Effector memory CD4-positive, alpha-beta T cell (primary cell): ENCODE measurements around the gene PLXNA4.

Experiments used
- DNase-seq, 3 donors: peaks; one replicate each; pipeline ENCODE4 v3.0.0-alpha.2; 2020
- H3K27ac ChIP-seq: 2 replicates; pipeline ENCODE4 v1.7.0; 2013; ENCODE audit warnings: mild to moderate bottlenecking, low read length, moderate library complexity; ENCODE audit not compliant: insufficient read depth, poor library complexity, severe bottlenecking
- H3K27me3 ChIP-seq: replicated peaks from 2 replicates; pipeline ENCODE4 v1.7.0; 2013; ENCODE audit warnings: mild to moderate bottlenecking, low read length; ENCODE audit not compliant: insufficient read depth, control insufficient read depth, poor library complexity, severe bottlenecking
- H3K36me3 ChIP-seq: 2 replicates; pipeline ENCODE4 v1.7.0; 2013; ENCODE audit warnings: mild to moderate bottlenecking, low read length, moderate library complexity; ENCODE audit not compliant: control insufficient read depth, insufficient read depth
- H3K4me1 ChIP-seq: 2 replicates; pipeline ENCODE4 v1.7.0; 2013; ENCODE audit warnings: low read length, mild to moderate bottlenecking; ENCODE audit not compliant: control insufficient read depth, insufficient read depth, poor library complexity, severe bottlenecking
- H3K4me3 ChIP-seq: 2 replicates; pipeline ENCODE4 v1.7.0; 2013; ENCODE audit warnings: low read length, low read depth, mild to moderate bottlenecking; ENCODE audit not compliant: insufficient read depth, poor library complexity, severe bottlenecking
- H3K9me3 ChIP-seq: 2 replicates; pipeline ENCODE4 v1.7.0; 2013; ENCODE audit warnings: mild to moderate bottlenecking, low read length, moderate library complexity; ENCODE audit not compliant: control insufficient read depth

PLXNA4 gene

GRCh38 chr7:132565885-132566284, 10.4 kb downstream of the PLXNA4 start:
- Histone ChIP-seq H3K4me3 (no peak overlapping the region), H3K27ac (no peak overlapping the region), H3K36me3 (no peaks in the 10 kb centered on the region), H3K4me1 (no peaks in the 10 kb centered on the region), H3K9me3 (no peaks in the 10 kb centered on the region), H3K27me3 (no peaks in the 10 kb centered on the region)
- DNase-seq = no peak

DNA sequence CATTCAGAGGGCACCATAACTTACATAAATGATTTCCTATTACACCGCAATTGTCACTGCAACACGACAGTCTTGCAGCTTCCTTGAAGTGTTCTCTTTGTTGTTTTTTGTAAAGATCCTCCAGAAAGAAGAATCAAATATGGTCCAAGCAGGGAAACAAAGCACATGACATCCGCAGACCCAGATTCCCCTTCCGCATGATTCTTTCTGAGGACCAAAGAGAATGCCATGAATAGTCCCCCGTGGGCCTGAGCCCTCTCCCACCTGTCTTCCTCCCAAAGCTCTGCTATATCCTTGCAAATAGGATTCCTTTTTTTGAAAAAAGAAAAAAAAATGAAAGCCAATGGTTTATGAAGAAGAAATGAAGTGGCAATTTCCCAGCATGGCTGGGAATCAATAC, 10.8 kb downstream of the PLXNA4 start:
- H3K27ac ChIP-seq = no peak overlapping the region
- H3K4me1 ChIP-seq = no peaks in the 10 kb centered on the region
- no peaks in the 10 kb centered on the region for H3K27me3 ChIP-seq
- no peaks in the 10 kb centered on the region for H3K36me3 ChIP-seq
- DNase-seq = no peak
- no peak overlapping the region for H3K4me3 ChIP-seq
- H3K9me3 ChIP-seq = no peaks in the 10 kb centered on the region

- Histone ChIP-seq H3K9me3 (no peaks in the 10 kb centered on the region), H3K4me3 (no peak overlapping the region), H3K36me3 (no peaks in the 10 kb centered on the region), H3K27ac (no peak overlapping the region), H3K4me1 (no peaks in the 10 kb centered on the region), H3K27me3 (no peaks in the 10 kb centered on the region)
- DNase-seq = no peak
These were observed 11.4 kb downstream of the PLXNA4 start for GRCh38 chr7:132564849-132565248.

- Histone ChIP-seq H3K9me3 (no peaks in the 10 kb centered on the region), H3K27ac (no peak overlapping the region), H3K4me1 (no peaks in the 10 kb centered on the region), H3K4me3 (no peak overlapping the region), H3K27me3 (no peaks in the 10 kb centered on the region), H3K36me3 (no peaks in the 10 kb centered on the region)
- no peak for DNase-seq
These were observed 12.2 kb downstream of the PLXNA4 start for GRCh38 chr7:132564090-132564489.

- no peak overlapping the region for H3K27ac ChIP-seq
- no peak for DNase-seq
- no peaks in the 10 kb centered on the region for H3K36me3 ChIP-seq
- no peak overlapping the region for H3K4me3 ChIP-seq
- H3K9me3 ChIP-seq = no peaks in the 10 kb centered on the region
- no peaks in the 10 kb centered on the region for H3K4me1 ChIP-seq
- H3K27me3 ChIP-seq = no peaks in the 10 kb centered on the region
These were observed 13.6 kb downstream of the PLXNA4 start for GRCh38 chr7:132562690-132563089.

GRCh38 chr7:132561763-132562162, 14.5 kb downstream of the PLXNA4 start:
- H3K9me3 ChIP-seq = no peaks in the 10 kb centered on the region
- H3K36me3 ChIP-seq = no peaks in the 10 kb centered on the region
- no peaks in the 10 kb centered on the region for H3K27me3 ChIP-seq
- no peak overlapping the region for H3K4me3 ChIP-seq
- no peaks in the 10 kb centered on the region for H3K4me1 ChIP-seq
- no peak overlapping the region for H3K27ac ChIP-seq
- DNase-seq = no peak

- H3K4me3 ChIP-seq = no peak overlapping the region
- no peak overlapping the region for H3K27ac ChIP-seq
- H3K9me3 ChIP-seq = no peaks in the 10 kb centered on the region
- no peaks in the 10 kb centered on the region for H3K36me3 ChIP-seq
- no peaks in the 10 kb centered on the region for H3K4me1 ChIP-seq
- no peaks in the 10 kb centered on the region for H3K27me3 ChIP-seq
- no peak for DNase-seq
These were observed 15.3 kb downstream of the PLXNA4 start for GRCh38 chr7:132560825-132561529.

DNA sequence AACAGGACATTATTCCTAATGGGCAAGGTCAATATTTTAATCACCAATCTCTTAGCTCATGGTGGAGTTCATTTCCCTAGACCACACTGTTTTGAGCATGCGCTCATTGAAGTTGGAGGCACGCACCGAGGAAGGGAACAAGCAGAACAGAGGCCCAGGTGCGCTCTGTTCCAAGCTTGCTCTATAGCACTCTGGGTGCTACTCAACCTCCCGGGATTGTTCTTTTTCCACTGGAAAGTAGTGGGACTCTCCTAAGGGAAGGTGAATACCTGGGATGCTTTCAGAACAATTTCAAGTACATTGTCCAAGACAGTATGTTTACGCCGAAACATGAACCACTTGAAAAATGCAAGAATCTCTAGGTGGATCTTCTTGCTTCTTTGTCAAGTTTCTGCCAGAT, 16.2 kb downstream of the PLXNA4 start:
- Histone ChIP-seq H3K4me3 (no peak overlapping the region), H3K27me3 (no peaks in the 10 kb centered on the region), H3K36me3 (no peaks in the 10 kb centered on the region), H3K9me3 (no peaks in the 10 kb centered on the region), H3K4me1 (no peaks in the 10 kb centered on the region), H3K27ac (no peak overlapping the region)
- no peak for DNase-seq

- H3K27ac ChIP-seq = no peak overlapping the region
- no peaks in the 10 kb centered on the region for H3K4me1 ChIP-seq
- DNase-seq = no peak
- no peaks in the 10 kb centered on the region for H3K36me3 ChIP-seq
- no peaks in the 10 kb centered on the region for H3K9me3 ChIP-seq
- no peak overlapping the region for H3K4me3 ChIP-seq
- H3K27me3 ChIP-seq = no peaks in the 10 kb centered on the region
These were observed 17.5 kb downstream of the PLXNA4 start for GRCh38 chr7:132558815-132559214.

DNA sequence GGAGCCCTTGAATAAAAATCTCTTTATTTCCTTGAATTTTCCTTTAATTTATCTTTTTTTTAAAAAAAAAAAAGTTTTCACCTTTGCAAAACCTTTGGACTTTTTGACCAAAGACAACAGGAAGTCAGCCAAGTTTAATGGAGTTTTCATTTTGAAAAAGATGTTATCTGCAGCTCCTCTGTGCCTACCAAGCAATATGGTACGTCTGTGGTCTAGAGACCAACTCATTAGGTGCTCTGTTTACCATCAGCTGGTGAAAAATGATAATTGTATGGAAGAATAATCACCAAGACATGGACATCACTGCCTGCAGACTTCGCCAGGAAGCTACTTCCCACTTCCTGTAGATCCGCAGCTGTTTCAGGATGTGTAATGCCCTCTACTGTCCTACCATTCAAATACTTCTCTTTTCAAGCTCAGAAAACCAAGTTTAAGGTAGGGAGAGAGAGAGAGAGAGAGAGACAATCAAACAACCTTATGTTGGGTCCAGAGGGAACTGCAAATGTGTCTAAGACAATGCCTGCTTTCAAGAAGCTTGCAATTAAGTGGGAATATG, 18.7 kb downstream of the PLXNA4 start:
- no peaks in the 10 kb centered on the region for H3K27me3 ChIP-seq
- no peaks in the 10 kb centered on the region for H3K36me3 ChIP-seq
- no peak overlapping the region for H3K27ac ChIP-seq
- H3K9me3 ChIP-seq = no peaks in the 10 kb centered on the region
- DNase-seq = no peak
- H3K4me3 ChIP-seq = no peak overlapping the region
- H3K4me1 ChIP-seq = no peaks in the 10 kb centered on the region
